ENCODE measurements around the gene SEPTIN8.

The SEPTIN8 gene

DNA sequence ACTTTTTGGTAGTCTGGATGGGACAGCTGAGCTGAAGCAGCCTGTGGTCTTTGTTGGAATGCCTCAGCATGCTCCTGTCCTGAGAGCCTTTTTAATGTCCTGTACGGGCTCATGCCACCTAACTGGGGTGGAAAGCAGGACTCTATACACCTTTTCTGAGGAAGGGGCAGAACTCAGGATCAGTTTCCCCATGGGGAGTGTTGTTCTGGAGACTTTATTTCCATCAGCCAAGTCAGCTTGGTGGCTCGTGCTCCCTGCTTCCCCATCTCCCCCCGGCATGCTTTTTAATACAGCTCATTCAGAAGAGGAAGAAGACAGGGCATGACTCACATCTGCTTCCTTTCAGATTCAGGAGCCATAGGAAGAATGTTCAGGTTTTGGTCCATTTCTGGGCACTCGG is 5.1 kb upstream of the SEPTIN8 start:
- intact Hi-C loops (cut with micrococcal nuclease): no loop called here
- Mint-ChIP-seq H3K4me3 (no peak overlapping the region), H3K27ac (peak overlapping the region; percentile 58), H3K36me3 (ENCODE audit: low read depth) (no peaks in the 10 kb centered on the region), H3K27me3 (peaks cover 53% of the 10 kb centered on the region), H3K4me1 (ENCODE audit: low read depth) (peaks cover 32% of the 10 kb centered on the region), H3K9me3 (no peaks in the 10 kb centered on the region)

- no peaks in the 10 kb centered on the region for H3K36me3 Mint-ChIP-seq (ENCODE audit: low read depth)
- no peak overlapping the region for H3K4me3 Mint-ChIP-seq
- peaks cover 32% of the 10 kb centered on the region for H3K4me1 Mint-ChIP-seq (ENCODE audit: low read depth)
- no peak overlapping the region for H3K27ac Mint-ChIP-seq
- no peaks in the 10 kb centered on the region for H3K9me3 Mint-ChIP-seq
- intact Hi-C loops (cut with micrococcal nuclease): no loop called here
- H3K27me3 Mint-ChIP-seq: peaks cover 54% of the 10 kb centered on the region
Observed at GRCh38 chr5:132781029-132781428, 4.0 kb upstream of the SEPTIN8 start.

DNA sequence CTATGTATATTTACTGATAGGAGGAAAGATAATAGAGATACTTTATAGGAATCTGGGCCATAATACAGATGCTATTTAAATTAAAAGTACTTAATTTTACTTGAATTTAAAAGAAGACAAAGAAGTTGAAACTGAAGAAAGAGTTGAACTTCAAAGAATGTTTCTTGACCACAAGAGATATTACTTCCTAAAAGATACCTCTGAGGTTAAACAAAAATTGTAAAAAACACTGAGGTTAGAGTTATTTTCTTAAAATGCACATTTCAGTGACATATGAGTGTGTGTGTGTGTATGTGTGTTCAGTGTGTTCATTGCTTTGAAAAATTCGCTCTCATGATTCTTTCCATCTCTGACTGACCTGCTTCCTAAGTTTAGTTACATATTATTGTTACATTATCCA is 3.5 kb upstream of the SEPTIN8 start:
- no peaks in the 10 kb centered on the region for H3K9me3 Mint-ChIP-seq
- H3K27me3 Mint-ChIP-seq: peaks cover 51% of the 10 kb centered on the region
- H3K36me3 Mint-ChIP-seq (ENCODE audit: low read depth): no peaks in the 10 kb centered on the region
- no peak overlapping the region for H3K4me3 Mint-ChIP-seq
- intact Hi-C loops (cut with micrococcal nuclease): no loop called here
- peaks cover 30% of the 10 kb centered on the region for H3K4me1 Mint-ChIP-seq (ENCODE audit: low read depth)
- H3K27ac Mint-ChIP-seq: no peak overlapping the region

GRCh38 chr5:132779961-132780360 is 2.9 kb upstream of the SEPTIN8 start:
- Mint-ChIP-seq H3K27me3 (peaks cover 51% of the 10 kb centered on the region), H3K4me1 (ENCODE audit: low read depth) (peaks cover 29% of the 10 kb centered on the region), H3K4me3 (no peak overlapping the region), H3K27ac (no peak overlapping the region), H3K36me3 (ENCODE audit: low read depth) (no peaks in the 10 kb centered on the region), H3K9me3 (no peaks in the 10 kb centered on the region)
- intact Hi-C loops (cut with micrococcal nuclease): loop anchor here (5.0 kb wide), 1 partner anchor 32 kb away; the partner anchor contains the start of gene SOWAHA

DNA sequence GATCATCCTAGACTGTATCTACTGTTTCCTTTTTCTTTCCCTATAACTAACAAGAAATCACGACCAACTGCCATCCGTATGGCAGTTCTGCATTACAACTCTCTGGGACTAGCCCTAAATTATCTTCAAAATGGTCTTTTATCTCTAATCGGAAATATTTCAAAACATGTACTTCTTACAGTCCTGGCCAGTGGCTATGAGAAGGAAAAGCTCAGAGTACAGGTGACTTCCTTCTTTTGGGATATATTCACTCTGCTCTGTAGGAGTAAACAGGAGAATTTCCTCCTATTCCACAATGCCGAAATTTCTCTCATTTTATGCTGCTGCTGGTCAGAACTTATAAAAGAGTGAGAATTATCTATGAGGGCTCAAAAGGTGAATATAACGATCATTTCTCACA is 1.8 kb upstream of the SEPTIN8 start:
- Mint-ChIP-seq H3K27ac (no peak overlapping the region), H3K4me3 (no peak overlapping the region), H3K36me3 (ENCODE audit: low read depth) (no peaks in the 10 kb centered on the region), H3K27me3 (peaks cover 59% of the 10 kb centered on the region), H3K9me3 (no peaks in the 10 kb centered on the region), H3K4me1 (ENCODE audit: low read depth) (peaks cover 38% of the 10 kb centered on the region)
- intact Hi-C loops (cut with micrococcal nuclease): loop anchor here (5.0 kb wide), 1 partner anchor 33 kb away; the partner anchor contains the start of gene SOWAHA

- Mint-ChIP-seq H3K27ac (no peak overlapping the region), H3K27me3 (peaks cover 64% of the 10 kb centered on the region), H3K4me1 (ENCODE audit: low read depth) (peaks cover 41% of the 10 kb centered on the region), H3K36me3 (ENCODE audit: low read depth) (no peaks in the 10 kb centered on the region), H3K4me3 (peak overlapping the region; percentile 21), H3K9me3 (no peaks in the 10 kb centered on the region)
- intact Hi-C loops (cut with micrococcal nuclease): loop anchor here (5.0 kb wide), 1 partner anchor 34 kb away; the partner anchor contains the start of gene SOWAHA
Observed at GRCh38 chr5:132778129-132778528, 1.1 kb upstream of the SEPTIN8 start.

DNA sequence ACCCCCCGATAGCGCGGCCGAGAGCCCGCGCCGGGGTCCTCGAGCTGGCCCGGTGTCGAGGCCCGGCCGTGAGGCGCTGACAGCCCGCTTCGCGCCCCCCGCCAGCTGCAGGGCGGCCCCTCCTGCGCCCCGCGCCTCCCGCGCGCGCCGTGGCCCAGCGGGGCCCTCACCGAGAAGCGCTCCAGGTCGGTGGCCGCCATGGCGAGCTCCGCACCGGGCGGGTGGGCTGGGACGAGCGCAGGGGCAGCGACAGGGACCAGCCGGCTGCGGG is 166 bp downstream of the SEPTIN8 start:
- peak overlapping the region; percentile 74 for H3K4me3 Mint-ChIP-seq
- peak overlapping the region; percentile 32 for H3K27ac Mint-ChIP-seq
- intact Hi-C loops (cut with micrococcal nuclease): loop anchor here (5.0 kb wide), 1 partner anchor 35 kb away; the partner anchor contains the start of gene SOWAHA
- peaks cover 65% of the 10 kb centered on the region for H3K27me3 Mint-ChIP-seq
- H3K36me3 Mint-ChIP-seq (ENCODE audit: low read depth): no peaks in the 10 kb centered on the region
- H3K4me1 Mint-ChIP-seq (ENCODE audit: low read depth): peaks cover 33% of the 10 kb centered on the region
- H3K9me3 Mint-ChIP-seq: no peaks in the 10 kb centered on the region

DNA sequence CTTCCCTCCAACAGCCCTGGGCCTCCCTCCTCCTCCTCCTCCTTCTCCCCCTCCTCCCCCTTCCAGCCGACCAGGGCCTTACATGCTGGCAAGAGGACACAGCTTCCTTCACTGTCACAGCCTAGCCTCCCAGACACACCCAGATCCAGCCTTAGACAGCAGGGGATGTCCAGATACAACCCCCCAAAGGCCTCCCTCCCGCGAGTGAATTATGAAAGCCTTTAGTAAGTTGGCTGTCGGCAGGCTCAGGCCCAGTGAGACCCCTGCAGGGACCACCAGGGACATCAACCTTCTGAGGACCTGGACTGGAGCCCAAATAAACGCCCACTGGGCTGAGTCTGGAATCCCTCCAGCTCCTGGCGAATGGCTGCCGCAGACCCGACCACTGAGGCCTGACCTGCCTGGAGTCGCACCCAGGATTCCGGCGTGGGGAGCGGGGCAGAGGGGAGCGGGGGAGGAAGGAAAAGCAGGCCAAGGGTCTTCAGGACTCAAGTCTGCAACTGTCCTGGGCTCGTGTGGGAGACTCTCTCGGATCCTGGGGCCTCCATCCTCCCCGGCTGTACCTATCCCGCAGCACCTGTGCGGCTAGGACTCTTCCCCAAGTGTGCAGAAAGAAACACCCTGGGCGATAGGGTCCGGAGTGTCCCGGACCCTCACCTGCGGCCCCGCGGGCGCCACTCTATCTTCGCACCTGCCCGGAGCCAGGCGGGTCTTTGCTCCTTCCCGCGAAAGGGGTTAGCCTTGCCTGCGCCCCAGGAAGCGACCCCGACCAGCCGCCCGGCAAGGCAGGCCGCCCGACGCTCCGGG is 705 bp downstream of the SEPTIN8 start:
- Mint-ChIP-seq H3K27ac (peak overlapping the region; percentile 32), H3K27me3 (peaks cover 61% of the 10 kb centered on the region), H3K36me3 (ENCODE audit: low read depth) (no peaks in the 10 kb centered on the region), H3K4me1 (ENCODE audit: low read depth) (peaks cover 28% of the 10 kb centered on the region), H3K4me3 (peak overlapping the region; percentile 74), H3K9me3 (no peaks in the 10 kb centered on the region)
- intact Hi-C loops (cut with micrococcal nuclease): loop anchor here (5.0 kb wide), 1 partner anchor 36 kb away; the partner anchor contains the start of gene SOWAHA

GRCh38 chr5:132775476-132775961 is 1.5 kb downstream of the SEPTIN8 start:
- H3K4me1 Mint-ChIP-seq (ENCODE audit: low read depth): peaks cover 28% of the 10 kb centered on the region
- H3K27me3 Mint-ChIP-seq: peaks cover 55% of the 10 kb centered on the region
- no peak overlapping the region for H3K4me3 Mint-ChIP-seq
- no peak overlapping the region for H3K27ac Mint-ChIP-seq
- no peaks in the 10 kb centered on the region for H3K36me3 Mint-ChIP-seq (ENCODE audit: low read depth)
- intact Hi-C loops (cut with micrococcal nuclease): loop anchor here (5.0 kb wide), 1 partner anchor 37 kb away; the partner anchor contains the start of gene SOWAHA
- H3K9me3 Mint-ChIP-seq: no peaks in the 10 kb centered on the region

DNA sequence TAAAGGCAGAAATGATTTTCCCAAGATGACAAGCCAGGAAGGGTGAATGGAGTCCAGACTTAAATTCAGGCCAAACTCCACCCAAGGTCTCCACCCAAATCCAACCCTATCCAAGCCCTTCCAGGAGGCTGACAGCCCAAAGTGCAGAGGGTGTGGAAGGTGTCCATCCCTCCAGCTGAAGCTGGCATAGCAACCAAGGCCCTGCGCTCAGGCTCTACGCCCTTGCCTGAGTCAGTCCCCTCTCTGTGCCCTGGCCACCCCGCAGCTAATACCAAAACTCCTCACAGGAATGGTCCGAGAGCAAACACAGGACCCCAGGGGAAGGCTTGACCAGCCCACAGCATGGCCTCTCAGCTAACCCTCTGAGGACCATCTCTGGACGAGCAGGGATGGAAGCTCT is 2.1 kb downstream of the SEPTIN8 start:
- Mint-ChIP-seq H3K4me3 (no peak overlapping the region), H3K9me3 (no peaks in the 10 kb centered on the region), H3K36me3 (ENCODE audit: low read depth) (no peaks in the 10 kb centered on the region), H3K27me3 (peaks cover 53% of the 10 kb centered on the region), H3K4me1 (ENCODE audit: low read depth) (peaks cover 28% of the 10 kb centered on the region), H3K27ac (no peak overlapping the region)
- intact Hi-C loops (cut with micrococcal nuclease): loop anchor here (5.0 kb wide), 1 partner anchor 37 kb away; the partner anchor contains the start of gene SOWAHA

GRCh38 chr5:132774406-132774805 is 2.6 kb downstream of the SEPTIN8 start:
- intact Hi-C loops (cut with micrococcal nuclease): no loop called here

GRCh38 chr5:132773601-132774355 is 3.3 kb downstream of the SEPTIN8 start:
- Mint-ChIP-seq H3K4me1 (ENCODE audit: low read depth) (peaks cover 28% of the 10 kb centered on the region), H3K36me3 (ENCODE audit: low read depth) (no peaks in the 10 kb centered on the region), H3K4me3 (no peak overlapping the region), H3K27ac (no peak overlapping the region), H3K9me3 (no peaks in the 10 kb centered on the region), H3K27me3 (peaks cover 43% of the 10 kb centered on the region)
- intact Hi-C loops (cut with micrococcal nuclease): no loop called here

More at GRCh38 chr5:132774406-132774805, 2.6 kb downstream of the SEPTIN8 start:
- H3K27me3 Mint-ChIP-seq: peaks cover 49% of the 10 kb centered on the region
- no peak overlapping the region for H3K4me3 Mint-ChIP-seq
- peaks cover 28% of the 10 kb centered on the region for H3K4me1 Mint-ChIP-seq (ENCODE audit: low read depth)
- no peak overlapping the region for H3K27ac Mint-ChIP-seq
- H3K36me3 Mint-ChIP-seq (ENCODE audit: low read depth): no peaks in the 10 kb centered on the region
- H3K9me3 Mint-ChIP-seq: no peaks in the 10 kb centered on the region

DNA sequence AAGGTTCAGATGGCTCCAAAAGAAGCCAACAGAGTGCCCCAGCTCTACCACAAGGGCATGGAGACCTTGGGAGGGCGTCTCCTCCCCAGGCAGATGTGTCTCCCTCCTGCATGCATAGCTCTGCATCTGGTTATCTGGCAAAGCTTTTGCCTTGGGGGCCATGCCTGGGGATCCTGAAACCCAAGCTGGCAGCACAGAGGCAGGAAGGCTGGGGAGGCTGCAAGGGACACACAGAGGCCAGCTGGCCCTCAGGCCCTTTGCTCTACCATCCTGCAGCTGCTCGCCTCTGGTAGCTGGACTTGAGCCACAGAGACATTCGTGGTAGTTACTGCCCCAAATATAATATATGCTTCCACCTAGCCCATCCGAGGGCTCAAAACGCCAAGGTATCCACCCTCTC is 3.9 kb downstream of the SEPTIN8 start:
- intact Hi-C loops (cut with micrococcal nuclease): no loop called here
- Mint-ChIP-seq H3K36me3 (ENCODE audit: low read depth) (no peaks in the 10 kb centered on the region), H3K27ac (no peak overlapping the region), H3K4me3 (no peak overlapping the region), H3K9me3 (no peaks in the 10 kb centered on the region), H3K4me1 (ENCODE audit: low read depth) (peaks cover 31% of the 10 kb centered on the region), H3K27me3 (peaks cover 43% of the 10 kb centered on the region)
